Measurements from ENCODE around the gene KEAP1. TPM values are rescaled to one million over a fixed set of nuclear protein-coding genes. Genes with fewer than 3 reads are reported as not detected.
A peak's percentile ranks its signal among the peaks of the same experiment; 100 is the strongest.

Gene KEAP1
- total RNA-seq, 1 donor from 2014 or later: 41.2 TPM

DNA sequence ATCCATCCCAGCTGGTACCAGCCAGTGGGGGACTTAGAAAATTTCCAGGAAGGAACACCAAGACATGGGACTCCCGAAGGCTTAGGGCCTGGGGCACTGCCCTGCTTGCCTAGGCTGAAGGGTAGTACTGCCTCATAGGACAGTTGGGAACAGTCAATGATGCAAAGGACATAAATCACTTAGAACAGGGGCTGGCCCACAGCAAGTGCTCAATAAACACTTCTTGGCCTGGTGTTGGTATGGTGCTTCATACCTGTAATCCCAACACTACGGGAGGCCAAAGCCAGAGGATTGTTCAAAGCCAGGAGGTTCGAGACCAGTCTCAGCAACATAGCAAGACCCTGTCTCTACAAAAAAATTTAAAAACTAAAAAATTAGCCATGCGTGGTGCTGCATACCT is 5.8 kb downstream of the KEAP1 start:
- DNase-seq (ENCODE audit: low read depth): no peak
- no peak overlapping the region for H3K4me3 ChIP-seq (ENCODE audit: low read depth, low read length)
- TF ChIP-seq, protein P1, sequence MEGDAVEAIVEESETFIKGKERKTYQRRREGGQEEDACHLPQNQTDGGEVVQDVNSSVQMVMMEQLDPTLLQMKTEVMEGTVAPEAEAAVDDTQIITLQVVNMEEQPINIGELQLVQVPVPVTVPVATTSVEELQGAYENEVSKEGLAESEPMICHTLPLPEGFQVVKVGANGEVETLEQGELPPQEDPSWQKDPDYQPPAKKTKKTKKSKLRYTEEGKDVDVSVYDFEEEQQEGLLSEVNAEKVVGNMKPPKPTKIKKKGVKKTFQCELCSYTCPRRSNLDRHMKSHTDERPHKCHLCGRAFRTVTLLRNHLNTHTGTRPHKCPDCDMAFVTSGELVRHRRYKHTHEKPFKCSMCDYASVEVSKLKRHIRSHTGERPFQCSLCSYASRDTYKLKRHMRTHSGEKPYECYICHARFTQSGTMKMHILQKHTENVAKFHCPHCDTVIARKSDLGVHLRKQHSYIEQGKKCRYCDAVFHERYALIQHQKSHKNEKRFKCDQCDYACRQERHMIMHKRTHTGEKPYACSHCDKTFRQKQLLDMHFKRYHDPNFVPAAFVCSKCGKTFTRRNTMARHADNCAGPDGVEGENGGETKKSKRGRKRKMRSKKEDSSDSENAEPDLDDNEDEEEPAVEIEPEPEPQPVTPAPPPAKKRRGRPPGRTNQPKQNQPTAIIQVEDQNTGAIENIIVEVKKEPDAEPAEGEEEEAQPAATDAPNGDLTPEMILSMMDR (conservative IDR thresholded peaks at IDR 0.05; ENCODE audit: low read depth, low read length): no peak

DNA sequence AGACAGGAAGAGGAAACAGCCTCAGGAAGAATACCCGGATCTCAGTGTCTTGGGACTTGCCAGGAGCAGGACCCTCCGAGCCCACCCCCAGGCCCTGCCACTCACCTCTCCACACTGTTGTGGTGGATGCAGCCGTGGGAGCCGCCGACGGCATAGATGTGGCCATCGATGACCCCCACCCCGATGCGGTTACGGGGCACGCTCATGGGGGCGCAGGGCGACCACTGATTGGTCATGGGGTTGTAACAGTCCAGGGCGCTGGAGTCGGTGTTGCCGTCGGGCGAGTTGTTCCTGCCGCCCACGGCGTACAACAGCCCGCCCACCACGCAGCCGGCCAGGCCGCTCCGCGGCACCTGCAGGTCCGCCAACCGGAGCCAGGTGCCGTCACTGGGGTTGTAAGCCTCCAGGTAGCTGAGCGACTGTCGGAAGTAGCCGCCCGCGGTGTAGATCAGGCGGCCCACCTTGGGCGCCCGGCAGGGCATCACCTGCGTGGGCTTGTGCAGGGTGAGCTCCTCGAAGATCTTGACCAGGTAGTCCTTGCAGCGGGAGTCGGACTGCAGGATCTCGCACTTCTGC is 11.6 kb downstream of the KEAP1 start:
- DNase-seq (ENCODE audit: low read depth): no peak
- H3K4me3 ChIP-seq (ENCODE audit: low read depth, low read length): no peak overlapping the region
- TF ChIP-seq, protein P1 (conservative IDR thresholded peaks at IDR 0.05; ENCODE audit: low read depth, low read length): no peak

DNA sequence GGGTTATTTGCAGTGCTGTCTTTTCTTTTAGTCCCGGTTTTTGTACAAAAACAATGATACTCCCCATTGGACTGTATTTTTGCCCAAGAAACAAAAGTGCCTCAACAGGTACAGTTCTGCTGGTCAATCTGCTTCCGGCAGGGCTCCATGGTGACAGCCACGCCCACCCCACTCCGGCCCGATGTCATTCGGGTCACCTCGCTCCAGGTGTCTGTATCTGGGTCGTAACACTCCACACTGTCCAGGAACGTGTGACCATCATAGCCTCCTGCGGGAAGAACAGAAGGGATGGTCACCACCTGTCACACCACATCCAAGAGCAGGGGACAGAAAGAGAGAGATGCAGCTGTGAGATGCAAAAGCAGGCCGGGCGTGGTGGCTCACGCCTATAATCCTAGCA is 16.6 kb downstream of the KEAP1 start:
- TF ChIP-seq, protein P1 (conservative IDR thresholded peaks at IDR 0.05; ENCODE audit: low read depth, low read length): no peak
- no peak overlapping the region for H3K4me3 ChIP-seq (ENCODE audit: low read depth, low read length)
- no peak for DNase-seq (ENCODE audit: low read depth)

DNA sequence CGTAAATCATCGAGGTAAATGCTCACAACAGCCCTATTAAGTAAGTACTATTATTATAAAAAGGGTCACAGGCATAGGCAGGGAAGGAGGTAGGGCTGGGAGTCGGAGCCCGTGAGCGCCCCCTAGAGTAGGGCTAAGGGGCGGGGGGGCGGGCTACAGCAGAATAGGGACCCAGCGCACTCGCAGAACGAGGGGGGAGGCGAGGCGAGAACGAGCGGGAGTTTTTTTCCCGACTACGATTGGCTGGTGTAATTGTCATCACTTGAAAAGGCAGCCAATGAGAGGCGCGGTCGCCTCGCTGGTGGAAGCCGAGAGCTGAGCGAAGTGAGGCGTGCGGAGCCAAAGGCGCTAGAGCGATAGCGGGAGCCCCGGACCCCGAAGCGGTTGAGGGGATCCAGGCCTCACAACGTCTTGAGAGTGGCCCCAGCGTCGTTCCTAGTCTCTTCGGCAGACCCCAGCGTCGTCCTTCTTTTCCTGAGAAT is 24.2 kb downstream of the KEAP1 start:
- no peak for DNase-seq (ENCODE audit: low read depth)

DNA sequence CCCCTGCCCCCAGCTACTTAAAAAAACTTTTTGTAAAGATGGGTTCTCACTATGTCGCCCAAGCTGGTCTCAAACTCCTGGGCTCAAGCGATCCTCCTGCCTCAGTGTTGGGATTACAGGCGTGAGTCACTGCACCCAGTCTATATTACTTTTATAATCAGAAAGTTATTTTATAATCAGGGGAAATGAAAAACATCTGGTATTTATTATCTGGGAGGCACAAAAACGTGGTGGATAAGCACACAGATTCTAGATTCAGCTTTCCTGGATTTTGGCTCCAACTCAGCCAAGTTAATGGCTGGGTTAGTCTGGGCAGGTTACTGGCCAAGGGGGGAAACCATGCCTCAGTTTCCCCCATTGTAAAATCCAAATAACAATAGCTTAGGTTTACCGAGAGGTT is 24.7 kb downstream of the KEAP1 start:
- DNase-seq (ENCODE audit: low read depth): no peak
- H3K4me3 ChIP-seq (ENCODE audit: low read depth, low read length): peak overlapping the region; percentile 5
- TF ChIP-seq, protein P1 (conservative IDR thresholded peaks at IDR 0.05; ENCODE audit: low read depth, low read length): no peak

More for the DNA sequence above, 24.2 kb downstream of the KEAP1 start:
- TF ChIP-seq, protein P1 (conservative IDR thresholded peaks at IDR 0.05; ENCODE audit: low read depth, low read length): peak; percentile 45
- peak overlapping the region; percentile 28 for H3K4me3 ChIP-seq (ENCODE audit: low read depth, low read length)

DNA sequence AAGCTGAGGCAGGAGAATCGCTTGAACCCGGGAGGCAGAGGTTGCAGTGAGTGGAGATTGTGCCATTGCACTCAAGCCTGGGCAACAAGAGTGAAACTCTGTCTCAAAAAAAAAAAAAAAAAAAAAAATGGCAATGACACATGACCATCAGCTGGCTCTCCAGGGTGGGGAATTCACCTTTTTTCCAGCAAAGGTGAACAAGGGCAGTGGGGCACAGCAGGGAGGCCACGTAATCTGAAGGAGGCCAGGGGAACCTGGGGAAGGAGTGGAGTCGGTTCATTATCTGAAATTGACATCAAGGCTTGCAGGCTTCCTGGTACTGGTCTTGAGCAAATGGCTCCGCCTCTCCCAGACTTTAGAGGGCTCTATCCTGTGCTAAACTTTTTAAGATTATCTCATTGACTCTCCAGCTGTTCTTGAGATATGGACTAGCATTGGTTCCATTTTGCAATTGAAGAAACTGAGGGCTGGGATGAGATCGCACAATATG is 28.1 kb downstream of the KEAP1 start:
- no peak overlapping the region for H3K4me3 ChIP-seq (ENCODE audit: low read depth, low read length)
- no peak for DNase-seq (ENCODE audit: low read depth)
- TF ChIP-seq, protein P1 (conservative IDR thresholded peaks at IDR 0.05; ENCODE audit: low read depth, low read length): no peak

DNA sequence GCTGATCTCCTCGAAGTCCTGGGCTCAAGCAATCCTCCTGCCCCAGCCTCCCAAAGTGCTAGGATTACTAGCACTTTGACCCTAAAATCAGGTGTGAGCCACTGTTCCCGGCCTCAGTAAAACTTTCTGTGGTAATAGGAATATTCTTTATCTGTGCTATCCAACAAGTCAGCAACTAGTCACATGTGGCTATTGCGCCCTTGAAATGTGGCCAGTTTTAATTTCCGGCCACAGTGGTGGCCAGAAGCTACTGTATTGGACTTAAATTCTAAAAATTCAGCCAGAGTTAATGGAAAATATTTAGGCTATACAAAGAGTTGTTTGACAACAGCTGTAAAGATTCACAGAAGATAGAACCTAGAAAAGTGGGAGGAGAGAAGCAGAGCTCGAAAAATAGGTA is 30.0 kb downstream of the KEAP1 start:
- no peak for DNase-seq (ENCODE audit: low read depth)
- H3K4me3 ChIP-seq (ENCODE audit: low read depth, low read length): no peak overlapping the region
- TF ChIP-seq, protein P1 (conservative IDR thresholded peaks at IDR 0.05; ENCODE audit: low read depth, low read length): no peak
